PFSK-1 (cell line): Measurements from ENCODE around the gene PTPRN2.

Source experiments
- POLR2AphosphoS5 ChIP-seq: IDR thresholded peaks from 2 replicates; pipeline ENCODE4 v1.6.1; 2012; ENCODE audit warnings: low read depth, mild to moderate bottlenecking, control low read depth, low read length, moderate library complexity
- SIN3A ChIP-seq: IDR thresholded peaks from 2 replicates; pipeline ENCODE4 v1.6.1; 2012; ENCODE audit warnings: mild to moderate bottlenecking, low read length, moderate library complexity, borderline replicate concordance; ENCODE audit not compliant: insufficient read depth
- TAF1 ChIP-seq: IDR thresholded peaks from 2 replicates; pipeline ENCODE4 v1.6.1; 2012; ENCODE audit warnings: low read length, control low read depth, borderline replicate concordance; ENCODE audit not compliant: insufficient read depth

GRCh38 chr7:157558061-157558460, 1029.6 kb downstream of the PTPRN2 start:
- TF ChIP-seq POLR2AphosphoS5 (no peak), TAF1 (no peak), SIN3A (no peak)
